AG04450 (cell line): ENCODE data around the gene GALNT9. TPM values are rescaled to one million over a fixed set of nuclear protein-coding genes. Genes with fewer than 3 reads are reported as not detected.

Experiments
- CTCF ChIA-PET: fragments of 300-600, 350-600 bp; formaldehyde crosslinking; extraction: SDS; loops from one replicate; lab custom pipeline; 2022; ENCODE audit warnings: antibody characterized with exemption, inconsistent platforms; lab: Charles Lee
- POLR2A ChIA-PET: fragments of 350-600 bp; formaldehyde crosslinking; extraction: SDS; loops from one replicate; lab custom pipeline; 2021; ENCODE audit warnings: antibody characterized with exemption, inconsistent platforms; lab: Yijun Ruan, JAX
- DNase-seq: peaks from one replicate; pipeline ENCODE4 v3.0.0-alpha.2; 2011; ENCODE audit warnings: low read depth, low spot score
- H3K27ac ChIP-seq: one replicate; pipeline ENCODE4 v1.5.1; 2012; ENCODE audit warnings: low read depth, low read length, control low read depth
- H3K27me3 ChIP-seq: one replicate; pipeline ENCODE4 v1.6.0; 2012; ENCODE audit warnings: low read length; ENCODE audit not compliant: control insufficient read depth, insufficient read depth
- H3K4me3 ChIP-seq: 2 replicates; pipeline ENCODE4 v1.5.1; 2011; ENCODE audit warnings: mild to moderate bottlenecking, low read depth, low read length, control low read depth
- H3K9me3 ChIP-seq: 2 replicates; pipeline ENCODE4 v1.5.1; 2012; ENCODE audit warnings: low read length; ENCODE audit not compliant: control insufficient read depth, insufficient read depth
- polyA plus RNA-seq: library from polyadenylated mRNA; depleted of rRNA; stranded (reverse); fragments of >200 nt; gene quantifications from 2 replicates; pipeline ENCODE4 v1.2.3, GENCODE V29; 2011
- TF ChIP-seq, protein P1 (sequence below): IDR thresholded peaks from 2 replicates; pipeline ENCODE4 v1.5.1; 2011; ENCODE audit warnings: low read depth, low read length, control low read depth, inconsistent platforms

Gene GALNT9
- polyA plus RNA-seq, 1 experiment: not detected

DNA sequence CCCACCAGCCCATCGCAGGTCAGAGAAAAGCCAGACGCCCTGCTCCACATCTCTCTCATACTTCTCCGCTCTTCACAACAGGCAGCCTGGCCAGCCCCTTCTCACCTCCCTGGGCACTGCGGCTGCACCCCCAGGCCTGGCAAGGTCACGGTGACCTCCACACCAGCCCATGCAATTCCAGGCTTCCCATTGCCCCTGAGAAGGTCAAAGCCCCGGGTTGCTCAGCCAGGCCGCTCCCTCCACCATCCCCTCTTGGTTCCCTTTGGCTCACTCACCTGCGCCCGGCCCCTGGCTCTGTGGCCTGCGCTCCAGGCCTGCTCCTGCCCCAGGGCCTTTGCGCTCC lies 55.4 kb downstream of the GALNT9 start:
- Histone ChIP-seq H3K4me3 (no peak overlapping the region), H3K9me3 (peaks cover 20% of the 10 kb centered on the region; the same call in 1 of the 2 replicates), H3K27me3 (peaks cover 18% of the 10 kb centered on the region), H3K27ac (no peak overlapping the region)
- ChIA-PET CTCF (no interaction called here), POLR2A (no interaction called here)
- TF ChIP-seq, protein P1, sequence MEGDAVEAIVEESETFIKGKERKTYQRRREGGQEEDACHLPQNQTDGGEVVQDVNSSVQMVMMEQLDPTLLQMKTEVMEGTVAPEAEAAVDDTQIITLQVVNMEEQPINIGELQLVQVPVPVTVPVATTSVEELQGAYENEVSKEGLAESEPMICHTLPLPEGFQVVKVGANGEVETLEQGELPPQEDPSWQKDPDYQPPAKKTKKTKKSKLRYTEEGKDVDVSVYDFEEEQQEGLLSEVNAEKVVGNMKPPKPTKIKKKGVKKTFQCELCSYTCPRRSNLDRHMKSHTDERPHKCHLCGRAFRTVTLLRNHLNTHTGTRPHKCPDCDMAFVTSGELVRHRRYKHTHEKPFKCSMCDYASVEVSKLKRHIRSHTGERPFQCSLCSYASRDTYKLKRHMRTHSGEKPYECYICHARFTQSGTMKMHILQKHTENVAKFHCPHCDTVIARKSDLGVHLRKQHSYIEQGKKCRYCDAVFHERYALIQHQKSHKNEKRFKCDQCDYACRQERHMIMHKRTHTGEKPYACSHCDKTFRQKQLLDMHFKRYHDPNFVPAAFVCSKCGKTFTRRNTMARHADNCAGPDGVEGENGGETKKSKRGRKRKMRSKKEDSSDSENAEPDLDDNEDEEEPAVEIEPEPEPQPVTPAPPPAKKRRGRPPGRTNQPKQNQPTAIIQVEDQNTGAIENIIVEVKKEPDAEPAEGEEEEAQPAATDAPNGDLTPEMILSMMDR: no peak
- DNase-seq: no peak

DNA sequence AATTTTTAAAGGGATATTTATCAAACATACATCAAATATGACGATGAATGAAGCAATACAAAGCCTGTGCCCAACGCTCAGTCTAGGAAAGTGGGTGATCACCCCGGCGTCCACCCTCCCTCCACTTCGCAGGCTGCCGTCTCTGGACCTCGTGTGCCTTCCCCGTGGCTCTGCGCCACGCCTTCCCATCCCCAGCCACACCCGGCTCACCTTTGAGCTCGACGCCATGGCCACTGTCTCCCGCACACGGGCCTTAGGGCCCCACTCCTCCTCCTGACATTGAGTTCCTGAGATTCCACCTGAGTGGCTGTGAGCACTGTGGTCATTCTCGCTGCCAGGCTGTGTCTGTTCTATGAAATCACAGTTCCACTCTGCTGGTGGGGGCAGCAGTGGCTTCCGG lies 56.7 kb downstream of the GALNT9 start:
- no peak for DNase-seq
- no peak overlapping the region for H3K4me3 ChIP-seq
- ChIA-PET POLR2A (no interaction called here), CTCF (no interaction called here)
- peaks cover 8% of the 10 kb centered on the region for H3K27me3 ChIP-seq
- no peak overlapping the region for H3K27ac ChIP-seq
- H3K9me3 ChIP-seq: peaks cover 23% of the 10 kb centered on the region
- TF ChIP-seq, protein P1: no peak

DNA sequence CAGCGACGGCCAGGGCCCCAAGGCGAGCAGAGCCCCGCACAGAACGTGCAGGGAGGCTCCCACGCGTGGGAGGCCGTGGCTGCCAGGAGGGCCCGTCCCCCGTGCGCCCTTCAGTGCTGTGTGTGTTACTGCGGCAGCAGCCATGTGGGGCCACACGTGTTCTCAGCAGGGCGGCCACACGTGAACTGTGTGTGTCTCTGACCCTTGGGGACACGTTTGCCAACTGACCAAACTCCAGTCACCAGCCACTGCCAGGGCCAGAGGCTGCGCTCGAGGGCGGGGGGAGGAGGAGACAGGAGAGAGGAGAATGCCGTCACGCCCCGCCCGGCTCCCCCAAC lies 57.7 kb downstream of the GALNT9 start:
- H3K27ac ChIP-seq: no peak overlapping the region
- H3K27me3 ChIP-seq: no peaks in the 10 kb centered on the region
- ChIA-PET CTCF (no interaction called here), POLR2A (no interaction called here)
- H3K4me3 ChIP-seq: no peak overlapping the region
- DNase-seq: no peak
- H3K9me3 ChIP-seq: peaks cover 32% of the 10 kb centered on the region
- TF ChIP-seq, protein P1: no peak

DNA sequence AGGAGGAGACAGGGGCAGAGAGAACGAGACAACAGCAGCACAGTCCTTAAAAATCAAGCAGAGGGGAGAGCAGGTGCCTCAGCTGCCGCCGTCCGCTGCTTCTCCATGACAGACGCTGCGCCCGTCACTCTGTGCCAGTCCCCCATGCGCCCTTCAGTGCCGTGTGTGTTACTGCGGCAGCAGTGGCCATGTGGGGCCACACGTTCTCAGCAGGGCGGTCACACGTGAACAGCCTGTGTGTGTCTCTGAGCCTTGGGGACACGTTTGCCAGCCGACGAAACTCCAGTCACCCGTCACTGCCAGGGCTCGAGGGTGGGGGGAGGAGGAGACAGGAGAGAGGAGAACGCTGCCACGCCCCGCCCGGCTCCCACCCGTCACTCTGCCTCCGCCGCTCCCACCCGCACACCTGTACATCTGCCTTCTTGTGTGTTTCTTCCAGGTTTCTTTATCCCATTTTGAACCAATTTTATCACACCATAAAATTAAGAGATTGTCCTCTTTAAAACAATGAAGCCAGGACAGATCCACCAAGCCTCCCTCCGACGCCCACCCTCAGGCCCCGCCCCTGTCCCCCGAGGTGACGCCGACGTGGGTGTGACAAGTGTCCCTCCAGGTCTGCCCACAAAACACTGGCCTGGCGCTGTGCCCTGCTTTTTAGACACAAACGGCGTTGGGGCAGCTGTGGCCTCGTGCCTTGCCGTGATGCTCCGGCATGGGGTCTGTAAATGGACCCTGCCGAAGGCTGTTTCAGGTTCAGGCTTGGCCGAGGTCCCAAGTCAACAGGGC lies 58.2 kb downstream of the GALNT9 start:
- POLR2A ChIA-PET: no interaction called here
- Histone ChIP-seq H3K4me3 (no peak overlapping the region), H3K27ac (no peak overlapping the region), H3K27me3 (no peaks in the 10 kb centered on the region), H3K9me3 (peaks cover 36% of the 10 kb centered on the region)
- TF ChIP-seq, protein P1: no peak
- no peak for DNase-seq
- CTCF ChIA-PET: no interaction called here

DNA sequence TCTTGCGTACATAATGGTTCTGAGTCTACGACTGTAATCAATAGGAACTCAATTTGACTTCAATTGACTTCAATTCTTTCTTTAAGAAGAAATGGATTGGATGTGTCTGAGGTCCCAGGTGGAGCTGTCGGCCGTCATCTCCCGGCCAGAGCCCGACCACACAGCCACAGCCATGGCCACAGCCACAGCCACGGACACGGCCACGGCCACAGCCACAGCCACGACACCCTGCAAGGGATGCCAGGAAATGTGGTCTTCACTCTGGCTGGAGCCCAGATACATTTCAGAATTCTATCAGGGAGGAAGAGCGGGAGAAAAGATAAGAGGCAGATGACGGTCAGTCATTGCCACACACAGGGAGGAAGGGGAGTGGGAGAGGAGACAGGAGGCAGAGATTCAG lies 58.9 kb downstream of the GALNT9 start:
- ChIA-PET CTCF (no interaction called here), POLR2A (no interaction called here)
- TF ChIP-seq, protein P1: no peak
- H3K27me3 ChIP-seq: no peaks in the 10 kb centered on the region
- H3K9me3 ChIP-seq: peaks cover 37% of the 10 kb centered on the region
- no peak overlapping the region for H3K27ac ChIP-seq
- H3K4me3 ChIP-seq: no peak overlapping the region
- DNase-seq: no peak
